Smooth muscle cell (in vitro differentiated cells): ENCODE data around the gene HBB. TPM values are rescaled to one million over a fixed set of nuclear protein-coding genes. Genes with fewer than 3 reads are reported as not detected.

Experiments
- DNase-seq: peaks from one replicate; lab custom pipeline; 2025; ENCODE audit not compliant: unreplicated experiment; lab: John Stamatoyannopoulos, UW
- H2AFZ ChIP-seq: fragments of 200-600 bp; sonication (generic); 2 replicates; pipeline ENCODE4 v1.6.0; 2016; ENCODE audit warnings: antibody characterized with exemption, low read depth, mild to moderate bottlenecking
- H3F3A ChIP-seq: fragments of 200-600 bp; sonication (generic); 2 replicates; pipeline ENCODE4 v1.6.0; 2017; ENCODE audit warnings: antibody characterized with exemption, low read depth
- H3K27ac ChIP-seq: fragments of 200-600 bp; sonication (generic); 2 replicates; pipeline ENCODE4 v1.5.1; 2016; ENCODE audit warnings: low read depth, mild to moderate bottlenecking
- H3K27me3 ChIP-seq: fragments of 200-600 bp; sonication (generic); 2 replicates; pipeline ENCODE4 v1.6.1; 2016; ENCODE audit warnings: low read depth, mild to moderate bottlenecking
- H3K36me3 ChIP-seq: fragments of 200-600 bp; sonication (generic); 2 replicates; pipeline ENCODE4 v1.5.1; 2016; ENCODE audit warnings: low read depth
- H3K4me1 ChIP-seq: fragments of 200-600 bp; sonication (generic); 2 replicates; pipeline ENCODE4 v1.5.1; 2016; ENCODE audit warnings: low read depth
- H3K4me2 ChIP-seq: fragments of 200-600 bp; sonication (generic); 2 replicates; pipeline ENCODE4 v1.6.0; 2016; ENCODE audit warnings: mild to moderate bottlenecking
- H3K4me3 ChIP-seq: fragments of 200-600 bp; sonication (generic); 2 replicates; pipeline ENCODE4 v1.5.1; 2016; ENCODE audit warnings: mild to moderate bottlenecking
- H3K79me2 ChIP-seq: fragments of 200-600 bp; sonication (generic); 2 replicates; pipeline ENCODE4 v1.6.0; 2016; ENCODE audit warnings: low read depth, mild to moderate bottlenecking
- H3K9ac ChIP-seq: fragments of 200-600 bp; sonication (generic); 2 replicates; pipeline ENCODE4 v1.6.0; 2016; ENCODE audit warnings: low read depth
- H3K9me3 ChIP-seq: fragments of 200-600 bp; sonication (generic); replicated peaks from 2 replicates; pipeline ENCODE4 v1.5.1; 2016; ENCODE audit warnings: low read depth
- H4K20me1 ChIP-seq: fragments of 200-600 bp; sonication (generic); 2 replicates; pipeline ENCODE4 v1.6.0; 2016; ENCODE audit warnings: low read depth
- WGBS: methylation state at CpG from one replicate; pipeline ENCODE4 v1.1.7; 2016; ENCODE audit warnings: low lambda C conversion rate; 5-methylcytosine and 5-hydroxymethylcytosine counted together
- polyA plus RNA-seq: library from polyadenylated mRNA; unstranded; fragments of >200 nt; fragmentation: Nextera tagmentation; extraction: Ambion mirVana; gene quantifications from 2 replicates; pipeline ENCODE4 v1.2.1, GENCODE V29; 2016
- total RNA-seq: library from RNA; depleted of rRNA; stranded (reverse); fragments of >200 nt; gene quantifications from 2 replicates; pipeline ENCODE4 v1.2.3, GENCODE V29; 2014
- TF ChIP-seq, protein P1 (sequence below): fragments of 200-600 bp; sonication (generic); IDR thresholded peaks from 2 replicates; pipeline ENCODE4 v1.5.1; 2017; ENCODE audit warnings: borderline replicate concordance, mild to moderate bottlenecking, antibody characterized with exemption; ENCODE audit not compliant: insufficient read depth, poor library complexity, severe bottlenecking

Gene HBB
- total and polyA plus RNA-seq, 2 experiments from 2014 or later = not detected

DNA sequence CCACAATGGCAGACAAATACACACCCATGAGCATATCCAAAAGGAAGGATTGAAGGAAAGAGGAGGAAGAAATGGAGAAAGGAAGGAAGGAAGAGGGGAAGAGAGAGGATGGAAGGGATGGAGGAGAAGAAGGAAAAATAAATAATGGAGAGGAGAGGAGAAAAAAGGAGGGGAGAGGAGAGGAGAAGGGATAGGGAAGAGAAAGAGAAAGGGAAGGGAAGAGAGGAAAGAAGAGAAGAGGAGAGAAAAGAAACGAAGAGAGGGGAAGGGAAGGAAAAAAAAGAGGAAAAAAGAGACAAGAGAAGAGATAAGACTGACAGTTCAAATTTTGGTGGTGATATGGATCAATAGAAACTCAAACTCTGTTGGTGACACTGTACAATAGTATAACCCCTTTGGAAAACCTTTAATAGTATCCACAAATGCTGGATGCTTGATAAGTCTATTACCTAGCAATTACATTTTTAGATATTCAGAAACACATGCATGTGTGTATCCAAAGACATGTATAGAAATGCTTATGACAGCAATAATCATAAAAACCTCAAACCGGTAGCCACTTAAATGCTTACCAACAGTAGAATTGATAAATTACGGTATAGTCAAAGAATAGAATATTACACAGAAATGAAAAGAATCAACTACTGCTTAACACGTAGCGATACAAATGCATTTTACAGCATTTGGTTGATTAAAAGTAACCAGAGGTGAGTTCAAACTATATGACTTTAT, 8.7 kb upstream of the HBB start:
- H3K4me2 ChIP-seq = no peak overlapping the region
- no peak overlapping the region for H3K27ac ChIP-seq
- no peaks in the 10 kb centered on the region for H3K9me3 ChIP-seq
- no peaks in the 10 kb centered on the region for H3F3A ChIP-seq
- H2AFZ ChIP-seq = no peak overlapping the region
- H3K27me3 ChIP-seq = no peaks in the 10 kb centered on the region
- no peaks in the 10 kb centered on the region for H3K36me3 ChIP-seq
- no peaks in the 10 kb centered on the region for H4K20me1 ChIP-seq
- DNase-seq = no peak
- H3K9ac ChIP-seq = no peak overlapping the region
- no peaks in the 10 kb centered on the region for H3K4me1 ChIP-seq
- TF ChIP-seq, protein P1, sequence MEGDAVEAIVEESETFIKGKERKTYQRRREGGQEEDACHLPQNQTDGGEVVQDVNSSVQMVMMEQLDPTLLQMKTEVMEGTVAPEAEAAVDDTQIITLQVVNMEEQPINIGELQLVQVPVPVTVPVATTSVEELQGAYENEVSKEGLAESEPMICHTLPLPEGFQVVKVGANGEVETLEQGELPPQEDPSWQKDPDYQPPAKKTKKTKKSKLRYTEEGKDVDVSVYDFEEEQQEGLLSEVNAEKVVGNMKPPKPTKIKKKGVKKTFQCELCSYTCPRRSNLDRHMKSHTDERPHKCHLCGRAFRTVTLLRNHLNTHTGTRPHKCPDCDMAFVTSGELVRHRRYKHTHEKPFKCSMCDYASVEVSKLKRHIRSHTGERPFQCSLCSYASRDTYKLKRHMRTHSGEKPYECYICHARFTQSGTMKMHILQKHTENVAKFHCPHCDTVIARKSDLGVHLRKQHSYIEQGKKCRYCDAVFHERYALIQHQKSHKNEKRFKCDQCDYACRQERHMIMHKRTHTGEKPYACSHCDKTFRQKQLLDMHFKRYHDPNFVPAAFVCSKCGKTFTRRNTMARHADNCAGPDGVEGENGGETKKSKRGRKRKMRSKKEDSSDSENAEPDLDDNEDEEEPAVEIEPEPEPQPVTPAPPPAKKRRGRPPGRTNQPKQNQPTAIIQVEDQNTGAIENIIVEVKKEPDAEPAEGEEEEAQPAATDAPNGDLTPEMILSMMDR = no peak
- WGBS = 91% methylated on average over 5 of the region's 5 CpGs
- no peaks in the 10 kb centered on the region for H3K79me2 ChIP-seq
- no peak overlapping the region for H3K4me3 ChIP-seq

DNA sequence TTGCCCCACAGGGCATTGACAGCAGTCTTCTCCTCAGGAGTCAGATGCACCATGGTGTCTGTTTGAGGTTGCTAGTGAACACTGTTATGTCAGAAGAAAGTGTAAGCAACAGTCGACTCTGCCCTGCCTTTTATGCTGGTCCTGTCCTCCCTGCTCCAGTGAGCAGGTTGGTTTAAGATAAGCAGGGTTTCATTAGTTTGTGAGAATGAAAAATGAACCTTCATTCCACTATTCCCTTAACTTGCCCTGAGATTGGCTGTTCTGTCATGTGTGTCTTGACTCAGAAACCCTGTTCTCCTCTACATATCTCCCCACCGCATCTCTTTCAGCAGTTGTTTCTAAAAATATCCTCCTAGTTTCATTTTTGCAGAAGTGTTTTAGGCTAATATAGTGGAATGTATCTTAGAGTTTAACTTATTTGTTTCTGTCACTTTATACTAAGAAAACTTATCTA, 7.5 kb upstream of the HBB start, which contains the start of gene HBD:
Gene HBD, minus strand, starts transcription at position 103 of the 454 bp plus-strand sequence. Its CDS starts 50 bp downstream, at position 53.
- Histone ChIP-seq H3K4me3 (no peak within 1 kb of the TSS), H3K27me3 (no peaks in the 10 kb centered on the region), H3K9me3 (no peaks in the 10 kb centered on the region), H3K79me2 (no peaks in the 10 kb centered on the region), H3K4me2 (no peak within 1 kb of the TSS), H3K27ac (no peak within 1 kb of the TSS), H3F3A (no peaks in the 10 kb centered on the region), H2AFZ (no peak within 1 kb of the TSS), H3K4me1 (no peaks in the 10 kb centered on the region), H3K9ac (no peak within 1 kb of the TSS), H4K20me1 (no peaks in the 10 kb centered on the region), H3K36me3 (no peaks in the 10 kb centered on the region)
- no peak for DNase-seq
- WGBS = 78% methylated on average over 2 of the region's 2 CpGs
- TF ChIP-seq, protein P1 = no peak

DNA sequence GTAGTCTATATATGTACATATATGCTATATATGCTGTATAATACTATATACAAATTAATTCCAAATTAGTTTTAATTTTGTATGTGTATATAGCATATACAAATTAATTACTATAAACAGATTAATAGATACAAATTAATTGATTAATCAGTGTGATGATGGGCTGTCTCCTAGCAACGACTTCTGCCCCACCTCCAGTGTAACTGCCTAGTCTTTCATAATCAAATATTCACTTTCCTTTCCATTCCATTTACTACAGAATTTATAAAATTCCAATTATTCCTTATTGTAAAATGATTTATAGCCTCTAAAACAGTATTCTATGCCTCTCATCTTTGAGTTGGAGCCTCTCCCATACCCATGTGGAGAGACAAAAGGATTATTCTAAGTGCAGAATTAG, 6.4 kb upstream of the HBB start:
- no peaks in the 10 kb centered on the region for H3K79me2 ChIP-seq
- H3K4me2 ChIP-seq = no peak overlapping the region
- H3K27me3 ChIP-seq = no peaks in the 10 kb centered on the region
- no peaks in the 10 kb centered on the region for H3K9me3 ChIP-seq
- WGBS = 83% methylated on average over 1 of the region's 1 CpG
- no peaks in the 10 kb centered on the region for H3F3A ChIP-seq
- no peak overlapping the region for H2AFZ ChIP-seq
- H3K9ac ChIP-seq = no peak overlapping the region
- no peak overlapping the region for H3K27ac ChIP-seq
- H3K4me1 ChIP-seq = no peaks in the 10 kb centered on the region
- no peaks in the 10 kb centered on the region for H4K20me1 ChIP-seq
- no peak overlapping the region for H3K4me3 ChIP-seq
- H3K36me3 ChIP-seq = no peaks in the 10 kb centered on the region
- DNase-seq = no peak
- TF ChIP-seq, protein P1 = no peak

DNA sequence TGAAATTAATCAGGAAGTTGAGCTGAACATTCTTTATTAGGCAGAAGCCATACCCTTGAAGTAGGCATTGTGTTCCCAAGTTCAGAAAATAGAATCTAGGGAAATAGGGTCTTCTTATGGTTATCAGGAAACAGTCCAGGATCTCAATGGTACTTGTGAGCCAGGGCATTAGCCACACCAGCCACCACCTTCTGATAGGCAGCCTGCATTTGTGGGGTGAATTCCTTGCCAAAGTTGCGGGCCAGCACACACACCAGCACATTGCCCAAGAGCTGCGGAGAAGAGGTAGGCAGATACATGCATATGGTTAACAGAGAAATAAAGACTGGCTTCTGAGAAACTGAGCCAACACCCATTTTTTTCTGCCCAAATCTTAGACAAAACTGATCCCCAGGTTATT, 6.0 kb upstream of the HBB start:
- Histone ChIP-seq H3K4me1 (no peaks in the 10 kb centered on the region), H3F3A (no peaks in the 10 kb centered on the region), H2AFZ (no peak overlapping the region), H3K27me3 (no peaks in the 10 kb centered on the region), H3K36me3 (no peaks in the 10 kb centered on the region), H3K4me3 (no peak overlapping the region), H3K9ac (no peak overlapping the region), H4K20me1 (no peaks in the 10 kb centered on the region), H3K4me2 (no peak overlapping the region), H3K79me2 (no peaks in the 10 kb centered on the region), H3K27ac (no peak overlapping the region), H3K9me3 (no peaks in the 10 kb centered on the region)
- no peak for DNase-seq
- TF ChIP-seq, protein P1 = no peak
- 100% methylated on average over 2 of the region's 2 CpGs for WGBS
